Mammary epithelial cell (primary cell): ENCODE measurements around the gene BCO1.

Experiments
- EZH2 ChIP-seq: IDR thresholded peaks from 2 replicates; pipeline ENCODE4 v1.6.1; 2012; ENCODE audit warnings: low read length, inconsistent platforms, borderline replicate concordance
- TF ChIP-seq, protein P1 (sequence below), 2 donors: IDR thresholded peaks in 1 of 2; conservative IDR thresholded peaks in 1 of 2; 2 replicates each; pipeline ENCODE4 v1.5.1; 2011 to 2012; ENCODE audit warnings: inconsistent platforms in 2 of 2, low read length in 2 of 2, mild to moderate bottlenecking in 2 of 2, control low read depth in 1 of 2, low read depth in 1 of 2; ENCODE audit not compliant: insufficient read depth in 1 of 2; ENCODE audit errors: extremely low read depth in 1 of 2

GRCh38 chr16:81296631-81297030, 58.1 kb downstream of the BCO1 start:
- TF ChIP-seq, protein P1, sequence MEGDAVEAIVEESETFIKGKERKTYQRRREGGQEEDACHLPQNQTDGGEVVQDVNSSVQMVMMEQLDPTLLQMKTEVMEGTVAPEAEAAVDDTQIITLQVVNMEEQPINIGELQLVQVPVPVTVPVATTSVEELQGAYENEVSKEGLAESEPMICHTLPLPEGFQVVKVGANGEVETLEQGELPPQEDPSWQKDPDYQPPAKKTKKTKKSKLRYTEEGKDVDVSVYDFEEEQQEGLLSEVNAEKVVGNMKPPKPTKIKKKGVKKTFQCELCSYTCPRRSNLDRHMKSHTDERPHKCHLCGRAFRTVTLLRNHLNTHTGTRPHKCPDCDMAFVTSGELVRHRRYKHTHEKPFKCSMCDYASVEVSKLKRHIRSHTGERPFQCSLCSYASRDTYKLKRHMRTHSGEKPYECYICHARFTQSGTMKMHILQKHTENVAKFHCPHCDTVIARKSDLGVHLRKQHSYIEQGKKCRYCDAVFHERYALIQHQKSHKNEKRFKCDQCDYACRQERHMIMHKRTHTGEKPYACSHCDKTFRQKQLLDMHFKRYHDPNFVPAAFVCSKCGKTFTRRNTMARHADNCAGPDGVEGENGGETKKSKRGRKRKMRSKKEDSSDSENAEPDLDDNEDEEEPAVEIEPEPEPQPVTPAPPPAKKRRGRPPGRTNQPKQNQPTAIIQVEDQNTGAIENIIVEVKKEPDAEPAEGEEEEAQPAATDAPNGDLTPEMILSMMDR (conservative IDR thresholded peaks at IDR 0.05 in 1 of 2, IDR thresholded peaks at IDR 0.05 in 1 of 2; ENCODE audit: extremely low read depth in 1 of 2, insufficient read depth in 1 of 2, low read depth in 1 of 2, low read length in 2 of 2) = no peak
- no peak for TF ChIP-seq EZH2
